Astrocyte (in vitro differentiated cells and primary cell): Measurements from ENCODE around the gene RLN3. TPM values are rescaled to one million over a fixed set of nuclear protein-coding genes. Genes with fewer than 3 reads are reported as not detected.
"Not testable (repeated sequence)": the region's sequence is repeated elsewhere in the genome, so short reads cannot be mapped to it uniquely, and the experiment has no call there.

Source experiments
- DNase-seq: peaks from one replicate; pipeline ENCODE4 v3.0.0-alpha.2; 2010; ENCODE audit warnings: low read depth
- FAIRE-seq: peaks from 2 replicates; lab custom pipeline; 2011; peaks lifted over from hg19 to GRCh38; lab: Jason Lieb, UNC
- H2AFZ ChIP-seq: 2 replicates; pipeline ENCODE4 v1.6.0; 2012; ENCODE audit warnings: low read depth, low read length, inconsistent platforms
- H3K27ac ChIP-seq: 2 replicates; pipeline ENCODE4 v1.5.1; 2011; ENCODE audit warnings: low read depth, low read length, inconsistent platforms
- H3K27me3 ChIP-seq: 2 replicates; pipeline ENCODE4 v1.6.0; 2011; ENCODE audit warnings: low read length, inconsistent platforms; ENCODE audit not compliant: insufficient read depth
- H3K36me3 ChIP-seq: 2 replicates; pipeline ENCODE4 v1.5.1; 2011; ENCODE audit warnings: low read length, inconsistent platforms; ENCODE audit not compliant: insufficient read depth
- H3K4me1 ChIP-seq: 2 replicates; pipeline ENCODE4 v1.5.1; 2011; ENCODE audit warnings: low read length, inconsistent platforms; ENCODE audit not compliant: insufficient read depth
- H3K4me2 ChIP-seq: 2 replicates; pipeline ENCODE4 v1.6.0; 2012; ENCODE audit warnings: low read length, inconsistent platforms
- H3K4me3 ChIP-seq: 2 replicates; pipeline ENCODE4 v1.5.1; 2011; ENCODE audit warnings: low read depth, mild to moderate bottlenecking, low read length, inconsistent platforms; ENCODE audit not compliant: insufficient read depth
- H3K79me2 ChIP-seq: 2 replicates; pipeline ENCODE4 v1.6.0; 2012; ENCODE audit warnings: mild to moderate bottlenecking, low read length, inconsistent platforms; ENCODE audit not compliant: insufficient read depth
- H3K9ac ChIP-seq: 2 replicates; pipeline ENCODE4 v1.6.0; 2012; ENCODE audit warnings: mild to moderate bottlenecking, low read length, inconsistent platforms
- H3K9me3 ChIP-seq: 2 replicates; pipeline ENCODE4 v1.5.1; 2012; ENCODE audit warnings: low read depth, mild to moderate bottlenecking, low read length, inconsistent platforms; ENCODE audit not compliant: insufficient read depth
- H4K20me1 ChIP-seq: 2 replicates; pipeline ENCODE4 v1.6.0; 2012; ENCODE audit warnings: low read length, inconsistent platforms; ENCODE audit not compliant: insufficient read depth
- H3K27ac Mint-ChIP-seq: one replicate; pipeline ENCODE4 v1.8.0; 2021; ENCODE audit warnings: mild to moderate bottlenecking, mixed read lengths; ENCODE audit not compliant: unreplicated experiment
- H3K27me3 Mint-ChIP-seq: one replicate; pipeline ENCODE4 v1.8.0; 2021; ENCODE audit warnings: low read depth, mixed read lengths; ENCODE audit not compliant: unreplicated experiment
- H3K36me3 Mint-ChIP-seq: one replicate; pipeline ENCODE4 v1.8.0; 2021; ENCODE audit warnings: low read depth, mixed read lengths; ENCODE audit not compliant: unreplicated experiment
- H3K4me1 Mint-ChIP-seq: one replicate; pipeline ENCODE4 v1.8.0; 2021; ENCODE audit warnings: low read depth, mixed read lengths; ENCODE audit not compliant: unreplicated experiment
- H3K4me3 Mint-ChIP-seq: one replicate; pipeline ENCODE4 v1.8.0; 2021; ENCODE audit warnings: mild to moderate bottlenecking, moderate library complexity, mixed read lengths; ENCODE audit not compliant: unreplicated experiment
- H3K9me3 Mint-ChIP-seq: one replicate; pipeline ENCODE4 v1.8.0; 2021; ENCODE audit warnings: mild to moderate bottlenecking, mixed read lengths; ENCODE audit not compliant: unreplicated experiment
- EZH2 ChIP-seq: IDR thresholded peaks from 2 replicates; pipeline ENCODE4 v1.6.1; 2012; ENCODE audit warnings: mild to moderate bottlenecking, low read length, inconsistent platforms; ENCODE audit not compliant: insufficient read depth
- total RNA-seq: library from RNA; stranded (reverse); gene quantifications from 2 replicates; pipeline ENCODE4 v1.2.1, GENCODE V29; 2021
- TF ChIP-seq, protein P1 (sequence below): IDR thresholded peaks from 2 replicates; pipeline ENCODE4 v1.5.1; 2011; ENCODE audit warnings: low read depth, mild to moderate bottlenecking, inconsistent platforms, low read length, moderate library complexity; ENCODE audit not compliant: insufficient read depth

Gene RLN3
- total RNA-seq, 1 donor from 2014 or later, result not detected

DNA sequence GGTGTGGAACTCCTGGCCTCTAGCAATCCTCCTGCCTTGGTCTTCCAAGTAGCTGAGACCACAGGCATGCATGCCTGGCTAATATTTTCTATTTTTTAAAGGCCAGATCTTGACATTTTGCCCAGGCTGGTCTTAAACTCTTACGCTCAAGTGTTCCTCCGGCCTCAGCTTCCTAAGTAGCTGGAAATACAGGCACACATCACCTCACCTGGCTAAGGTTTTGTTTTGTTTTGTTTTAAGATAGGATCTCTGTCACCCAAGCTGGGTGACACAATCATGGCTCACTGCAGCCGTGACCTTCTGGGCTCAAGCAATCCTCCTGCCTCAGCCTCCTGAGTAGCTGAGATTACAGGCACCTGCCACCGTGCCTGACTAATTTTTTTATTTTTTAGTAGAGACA is 5.5 kb upstream of the RLN3 start:
- Histone ChIP-seq H3K4me2 (no peak overlapping the region), H3K4me1 (peaks cover 5% of the 10 kb centered on the region), H3K27ac (no peak overlapping the region), H3K79me2 (no peaks in the 10 kb centered on the region), H3K9ac (no peak overlapping the region), H3K36me3 (no peaks in the 10 kb centered on the region), H4K20me1 (no peaks in the 10 kb centered on the region), H3K4me3 (no peak overlapping the region), H3K27me3 (no peaks in the 10 kb centered on the region), H2AFZ (no peak overlapping the region), H3K9me3 (no peaks in the 10 kb centered on the region)
- H3K4me1 Mint-ChIP-seq, result peaks cover 4% of the 10 kb centered on the region
- H3K27ac Mint-ChIP-seq, result no peak overlapping the region
- TF ChIP-seq EZH2, result no peak
- TF ChIP-seq, protein P1, sequence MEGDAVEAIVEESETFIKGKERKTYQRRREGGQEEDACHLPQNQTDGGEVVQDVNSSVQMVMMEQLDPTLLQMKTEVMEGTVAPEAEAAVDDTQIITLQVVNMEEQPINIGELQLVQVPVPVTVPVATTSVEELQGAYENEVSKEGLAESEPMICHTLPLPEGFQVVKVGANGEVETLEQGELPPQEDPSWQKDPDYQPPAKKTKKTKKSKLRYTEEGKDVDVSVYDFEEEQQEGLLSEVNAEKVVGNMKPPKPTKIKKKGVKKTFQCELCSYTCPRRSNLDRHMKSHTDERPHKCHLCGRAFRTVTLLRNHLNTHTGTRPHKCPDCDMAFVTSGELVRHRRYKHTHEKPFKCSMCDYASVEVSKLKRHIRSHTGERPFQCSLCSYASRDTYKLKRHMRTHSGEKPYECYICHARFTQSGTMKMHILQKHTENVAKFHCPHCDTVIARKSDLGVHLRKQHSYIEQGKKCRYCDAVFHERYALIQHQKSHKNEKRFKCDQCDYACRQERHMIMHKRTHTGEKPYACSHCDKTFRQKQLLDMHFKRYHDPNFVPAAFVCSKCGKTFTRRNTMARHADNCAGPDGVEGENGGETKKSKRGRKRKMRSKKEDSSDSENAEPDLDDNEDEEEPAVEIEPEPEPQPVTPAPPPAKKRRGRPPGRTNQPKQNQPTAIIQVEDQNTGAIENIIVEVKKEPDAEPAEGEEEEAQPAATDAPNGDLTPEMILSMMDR, result no peak
- H3K36me3 Mint-ChIP-seq, result no peaks in the 10 kb centered on the region
- no peak for FAIRE-seq
- no peaks in the 10 kb centered on the region for H3K9me3 Mint-ChIP-seq
- no peak overlapping the region for H3K4me3 Mint-ChIP-seq
- peak; percentile 64 for DNase-seq
- H3K27me3 Mint-ChIP-seq, result no peaks in the 10 kb centered on the region

- no peaks in the 10 kb centered on the region for H3K9me3 ChIP-seq
- peak overlapping the region; percentile 82 for H2AFZ ChIP-seq
- DNase-seq (peak; percentile 25), FAIRE-seq (no peak)
- no peak overlapping the region for H3K9ac ChIP-seq
- no peaks in the 10 kb centered on the region for H4K20me1 ChIP-seq
- no peak overlapping the region for H3K4me3 ChIP-seq
- no peaks in the 10 kb centered on the region for H3K36me3 ChIP-seq
- no peaks in the 10 kb centered on the region for H3K9me3 Mint-ChIP-seq
- TF ChIP-seq EZH2, result no peak
- TF ChIP-seq, protein P1, result peak; percentile 48
- H3K4me3 Mint-ChIP-seq, result no peak overlapping the region
- no peak overlapping the region for H3K27ac ChIP-seq
- peaks cover 6% of the 10 kb centered on the region for H3K27me3 Mint-ChIP-seq
- H3K27me3 ChIP-seq, result no peaks in the 10 kb centered on the region
- H3K27ac Mint-ChIP-seq, result no peak overlapping the region
- H3K36me3 Mint-ChIP-seq, result no peaks in the 10 kb centered on the region
- H3K4me1 Mint-ChIP-seq, result peaks cover 4% of the 10 kb centered on the region
- peaks cover 5% of the 10 kb centered on the region for H3K4me1 ChIP-seq
- H3K4me2 ChIP-seq, result no peak overlapping the region
- no peaks in the 10 kb centered on the region for H3K79me2 ChIP-seq
Measured at GRCh38 chr19:14023404-14024235, 4.3 kb upstream of the RLN3 start.

- H3K4me1 ChIP-seq, DNase-seq, H3K4me3 Mint-ChIP-seq, H3K4me1 Mint-ChIP-seq, H3K4me2 ChIP-seq, H3K79me2 ChIP-seq, H3K27ac ChIP-seq, H3K4me3 ChIP-seq, FAIRE-seq, H3K36me3 ChIP-seq, H2AFZ ChIP-seq, H3K27ac Mint-ChIP-seq, H4K20me1 ChIP-seq, H3K27me3 ChIP-seq, H3K9me3 Mint-ChIP-seq, H3K9me3 ChIP-seq, H3K9ac ChIP-seq, H3K36me3 Mint-ChIP-seq: not testable (repeated sequence)
- peaks cover 16% of the 10 kb centered on the region for H3K27me3 Mint-ChIP-seq
Measured at GRCh38 chr19:14026652-14027192, 1.2 kb upstream of the RLN3 start.
